ENCODE data around the gene LCN1.
"Not testable (repeated sequence)": the region's sequence is repeated elsewhere in the genome, so short reads cannot be mapped to it uniquely, and the experiment has no call there.

- TF ChIP-seq CTCF, POLR2A (IDR thresholded peaks at IDR 0.05): not testable (repeated sequence)
Measured at GRCh38 chr9:135528842-135529435, 7.7 kb downstream of the LCN1 start.
